SK-N-DZ (cell line): Measurements from ENCODE around the gene PHGDH.
A peak's percentile ranks its signal among the peaks of the same experiment; 100 is the strongest.
"Not testable (repeated sequence)": the region's sequence is repeated elsewhere in the genome, so short reads cannot be mapped to it uniquely, and the experiment has no call there.

Experiments used
- DNase-seq: peaks from one replicate; pipeline ENCODE4 v3.0.0-alpha.2; 2015; ENCODE audit warnings: low spot score

PHGDH gene

DNA sequence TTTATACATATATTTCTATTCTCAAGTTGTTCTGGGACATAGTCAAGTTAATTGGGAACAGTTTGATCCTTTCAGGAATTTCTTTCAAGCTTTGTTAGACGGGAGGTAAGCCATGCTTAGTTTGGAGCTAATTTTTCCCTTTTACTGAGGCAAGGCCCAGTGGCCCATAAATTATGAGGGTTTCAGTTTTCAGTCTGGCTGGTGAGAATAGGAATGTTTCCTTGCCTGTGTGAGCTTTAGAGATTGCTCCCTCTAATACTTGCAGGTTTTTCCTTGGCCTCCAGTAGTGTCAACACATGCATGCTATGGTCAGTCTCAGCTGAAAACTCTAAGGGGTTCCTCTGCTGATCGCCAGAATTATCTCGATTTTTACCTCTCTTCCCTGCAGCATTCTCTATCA is 14.1 kb upstream of the PHGDH start:
- DNase-seq, result no peak

- no peak for DNase-seq
These were observed 11.4 kb upstream of the PHGDH start for GRCh38 chr1:119700326-119700725.

- no peak for DNase-seq
These were observed 10.1 kb upstream of the PHGDH start for GRCh38 chr1:119701659-119702058.

DNA sequence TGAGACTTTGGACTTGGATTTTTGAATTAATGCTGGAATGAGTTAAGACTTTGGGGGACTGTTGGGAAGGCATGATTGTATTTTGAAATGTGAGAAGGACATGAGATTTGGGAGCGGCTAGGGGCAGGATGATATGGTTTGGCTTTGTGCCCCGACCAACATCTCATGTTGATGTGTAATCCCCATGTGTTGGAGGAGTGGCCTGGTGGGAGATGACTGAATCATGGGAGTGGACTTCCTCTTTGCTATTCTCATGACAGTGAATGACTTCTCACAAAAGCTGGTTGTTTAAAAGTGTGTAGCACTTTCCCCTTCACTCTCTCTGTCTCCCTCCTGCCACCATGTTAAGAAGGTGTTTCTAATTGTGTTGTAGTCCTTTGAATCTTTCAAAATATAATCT is 9.3 kb upstream of the PHGDH start:
- DNase-seq, result no peak

- DNase-seq, result peak; percentile 25
These were observed 7.9 kb upstream of the PHGDH start for GRCh38 chr1:119703666-119704450.

GRCh38 chr1:119706599-119706998 is 5.1 kb upstream of the PHGDH start:
- not testable (repeated sequence) for DNase-seq

GRCh38 chr1:119711356-119711803 is 354 bp upstream of the PHGDH start:
- not testable (repeated sequence) for DNase-seq

DNA sequence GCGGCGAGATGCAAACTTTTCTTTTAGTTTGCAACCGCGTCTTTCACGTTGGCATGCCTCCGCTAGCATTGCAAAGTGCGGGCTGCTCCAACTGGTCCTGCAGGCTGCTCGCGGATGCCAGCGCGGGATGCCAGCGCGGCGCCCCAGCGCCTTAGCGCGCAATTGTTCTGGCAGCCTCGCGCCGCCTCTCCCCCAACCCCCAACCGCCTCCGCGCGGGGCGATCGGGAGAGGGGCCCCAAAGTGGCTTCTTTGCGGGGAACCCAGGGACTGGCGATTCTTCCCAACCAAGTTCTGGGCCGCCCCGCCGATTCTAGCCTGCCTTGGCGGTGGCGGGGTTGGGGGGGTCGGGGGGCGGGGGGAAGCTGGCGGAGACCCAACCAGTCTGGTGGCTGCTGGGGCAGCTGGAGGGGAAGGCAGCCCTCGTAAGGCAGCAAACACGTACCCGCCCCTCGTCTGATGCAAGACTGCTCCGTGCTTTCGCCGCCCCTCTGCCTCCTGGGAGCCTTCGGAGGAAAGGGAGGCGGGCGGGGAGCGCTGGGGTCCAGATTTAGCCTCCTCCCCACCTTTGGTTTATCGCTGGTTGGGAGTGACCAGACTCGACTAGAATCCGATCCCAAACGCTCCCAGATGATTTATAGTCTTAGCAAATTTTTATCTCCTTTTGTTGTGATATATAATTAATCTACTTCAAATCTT is 756 bp downstream of the PHGDH start:
- peak; percentile 84 for DNase-seq

- DNase-seq, result peak; percentile 54
These were observed 1.5 kb downstream of the PHGDH start for GRCh38 chr1:119713039-119713748.

DNA sequence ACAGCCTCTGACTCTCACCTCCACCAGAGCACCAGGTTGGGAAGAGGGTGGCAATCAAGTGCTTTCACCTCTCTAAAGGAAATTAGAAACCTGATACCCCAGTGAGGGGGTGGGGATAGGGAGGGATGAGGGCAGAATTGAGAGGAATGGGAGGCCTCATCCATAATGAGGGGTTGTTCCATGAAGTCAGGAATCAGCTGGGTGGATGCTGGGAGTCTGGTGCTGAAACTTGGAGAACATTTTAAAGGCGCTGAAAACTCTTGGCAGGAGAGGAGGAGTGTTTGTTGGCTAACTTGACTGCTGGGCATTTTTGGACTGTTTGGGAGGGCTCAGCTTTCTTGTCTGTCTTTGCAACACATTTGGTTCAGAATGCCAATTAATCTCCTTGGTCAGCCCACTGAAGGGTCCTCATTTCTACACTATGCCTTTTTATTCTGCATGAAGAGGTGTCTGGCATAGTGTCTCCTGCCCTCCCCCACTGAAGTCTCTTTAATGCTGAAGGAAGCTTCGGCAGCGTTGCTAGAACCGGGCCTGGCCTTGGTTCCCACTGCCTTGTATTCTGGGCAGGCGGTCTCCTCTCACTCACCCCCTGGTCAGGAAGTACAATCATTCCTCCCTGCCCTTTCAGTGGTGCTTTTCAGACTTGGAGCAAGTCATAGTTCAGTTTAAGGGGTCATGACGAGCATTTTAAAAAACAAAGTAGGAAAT is 2.2 kb downstream of the PHGDH start:
- DNase-seq, result no peak

- no peak for DNase-seq
These were observed 2.8 kb downstream of the PHGDH start for GRCh38 chr1:119714583-119714982.

DNA sequence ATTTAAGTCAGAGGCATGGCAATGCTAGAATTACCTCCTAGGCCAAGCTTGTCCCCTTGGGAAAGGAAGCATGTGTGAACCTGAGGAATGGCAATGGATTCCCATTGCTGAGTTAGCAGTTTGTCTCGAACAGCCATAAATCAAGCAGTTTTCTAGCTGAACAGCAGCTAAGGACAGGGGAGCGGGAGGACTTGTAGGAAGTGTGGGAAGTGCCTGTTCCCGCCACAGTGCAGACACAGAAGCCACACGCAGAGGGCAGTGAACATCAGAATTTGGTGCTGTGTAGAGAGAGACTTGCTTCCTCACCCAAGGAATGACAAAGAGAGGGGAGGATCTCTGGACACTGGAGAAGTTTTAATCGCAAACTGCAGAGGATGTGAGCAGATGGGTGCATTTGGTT is 3.8 kb downstream of the PHGDH start:
- peak; percentile 45 for DNase-seq

GRCh38 chr1:119718409-119718808 is 6.7 kb downstream of the PHGDH start:
- no peak for DNase-seq

GRCh38 chr1:119718972-119719371 is 7.2 kb downstream of the PHGDH start:
- DNase-seq, result no peak

DNA sequence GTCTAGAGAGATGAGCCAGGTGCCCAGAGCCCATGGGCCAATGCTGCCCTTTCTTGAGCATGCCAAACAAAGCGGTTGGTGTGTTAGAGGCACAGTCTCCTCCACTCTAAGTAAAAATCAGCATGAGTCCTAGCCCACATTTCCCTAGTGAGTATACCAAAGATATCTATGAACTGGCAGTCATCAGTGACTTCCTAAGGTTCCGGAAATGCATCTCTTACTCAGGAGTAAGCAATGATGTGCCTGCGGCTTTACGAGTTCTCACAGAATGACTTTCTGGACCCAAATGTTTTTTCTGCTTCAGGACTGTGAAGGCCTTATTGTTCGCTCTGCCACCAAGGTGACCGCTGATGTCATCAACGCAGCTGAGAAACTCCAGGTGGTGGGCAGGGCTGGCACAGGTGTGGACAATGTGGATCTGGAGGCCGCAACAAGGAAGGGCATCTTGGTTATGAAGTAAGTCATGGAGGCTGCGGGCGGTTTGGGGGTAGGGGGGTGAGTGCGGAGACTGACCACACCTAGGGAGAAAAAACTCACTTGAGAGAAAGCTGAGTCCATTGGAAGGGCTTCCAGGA is 9.2 kb downstream of the PHGDH start:
- no peak for DNase-seq

DNA sequence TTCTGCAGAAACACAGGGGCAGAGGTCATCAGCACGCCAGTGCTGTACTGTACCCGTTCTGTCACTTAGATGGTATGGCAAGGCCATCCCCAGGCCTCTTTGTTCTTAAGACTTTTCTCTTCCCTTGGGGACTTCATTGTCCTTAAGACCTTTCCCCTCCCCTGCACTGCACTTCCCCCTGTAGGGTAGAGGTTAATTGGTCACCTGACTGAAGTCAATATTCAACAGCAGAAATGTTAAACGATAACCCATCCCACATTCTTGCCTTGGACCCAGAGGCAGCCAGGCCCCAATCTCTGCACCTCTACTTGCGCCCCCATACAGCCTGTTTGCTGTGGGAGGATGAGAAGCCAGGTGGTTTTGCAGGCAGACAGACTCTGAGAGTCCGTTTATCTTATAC is 10.2 kb downstream of the PHGDH start:
- DNase-seq, result no peak

DNA sequence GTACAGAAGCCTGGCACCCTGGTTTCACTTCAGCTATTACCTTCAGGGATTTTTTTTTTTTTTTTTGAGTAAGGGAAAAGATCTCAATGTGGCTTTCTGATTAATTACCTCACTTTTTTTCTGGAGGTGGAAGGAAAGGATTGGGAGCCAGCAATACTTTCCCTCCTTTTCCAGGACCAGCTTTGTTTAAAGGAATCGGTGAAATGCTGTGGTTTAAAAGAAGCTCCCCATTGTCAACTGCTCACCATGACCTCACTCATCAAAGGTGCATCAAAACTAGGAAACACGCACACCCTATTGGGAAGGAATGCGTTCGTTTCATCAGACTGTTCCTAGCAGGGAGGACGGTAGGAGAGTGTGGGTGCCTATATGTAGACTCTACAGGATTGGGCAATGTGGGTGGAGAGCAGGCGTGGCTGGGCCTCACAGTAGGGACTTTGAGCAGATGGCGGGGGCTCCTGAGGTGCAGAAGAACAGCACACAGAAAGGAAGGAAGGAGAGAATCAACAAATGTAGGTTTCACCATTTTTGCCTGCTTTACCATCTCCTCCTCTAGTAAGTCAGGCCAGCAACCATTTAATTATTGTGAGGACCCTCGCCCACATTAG is 13.0 kb downstream of the PHGDH start:
- no peak for DNase-seq

GRCh38 chr1:119725626-119726025 is 13.9 kb downstream of the PHGDH start:
- no peak for DNase-seq

DNA sequence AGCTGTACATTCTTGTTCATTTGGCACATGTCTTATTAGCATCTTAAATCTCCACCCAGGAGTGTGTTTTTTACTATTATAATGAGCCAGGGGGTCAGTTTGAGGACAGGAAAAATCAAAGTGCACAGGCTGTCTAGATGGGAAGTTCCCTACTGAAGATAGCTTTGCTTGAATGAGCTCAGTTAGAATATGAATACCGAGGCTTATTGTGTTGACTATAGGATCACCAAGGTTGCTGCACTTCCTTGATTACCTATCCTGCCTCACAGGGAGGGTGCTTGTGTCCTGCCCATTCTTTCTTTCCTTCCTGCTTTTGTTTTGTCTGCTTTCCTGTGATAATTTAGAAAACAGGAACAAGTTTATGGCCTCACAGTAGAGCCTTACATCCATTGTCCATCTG is 16.3 kb downstream of the PHGDH start:
- DNase-seq, result no peak

DNA sequence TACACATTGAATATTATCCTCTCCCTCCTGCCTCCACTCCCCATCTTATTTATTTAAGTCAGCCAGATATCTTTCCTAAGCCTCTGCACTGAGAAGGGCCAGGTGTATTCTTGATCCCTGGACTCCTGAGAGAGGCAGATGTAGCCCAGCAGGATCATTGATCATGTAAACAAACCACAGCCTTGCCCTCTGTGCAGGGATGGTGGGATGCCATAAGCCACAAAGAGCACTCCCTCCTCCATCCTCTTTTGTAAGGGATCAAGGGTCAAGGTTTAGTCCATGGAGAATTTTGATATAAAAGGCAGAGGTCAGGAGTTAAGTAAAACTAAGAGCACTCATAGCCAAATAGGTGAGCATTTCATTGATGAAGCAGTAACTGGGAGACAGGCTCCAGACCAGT is 17.3 kb downstream of the PHGDH start:
- DNase-seq, result no peak

GRCh38 chr1:119731060-119731459 is 19.3 kb downstream of the PHGDH start:
- DNase-seq, result no peak
